H1 (cell line): ENCODE data around the gene GNG4. TPM values are rescaled to one million over a fixed set of nuclear protein-coding genes. Genes with fewer than 3 reads are reported as not detected.

Source experiments
- CBX8 ChIP-seq: fragments of 300-800, 300-1000 bp; sonication (generic); IDR thresholded peaks from 2 replicates; pipeline ENCODE4 v1.7.1; 2016; ENCODE audit warnings: low read depth, low read length, borderline replicate concordance
- CHD7 ChIP-seq: fragments of 300-600 bp; sonication (generic); IDR thresholded peaks from 2 replicates; pipeline ENCODE4 v1.7.1; 2012; ENCODE audit warnings: low read length, moderate library complexity, mild to moderate bottlenecking, inconsistent platforms; ENCODE audit not compliant: insufficient replicate concordance
- FOSL1 ChIP-seq: IDR thresholded peaks from 2 replicates; pipeline ENCODE4 v1.6.1; 2011; ENCODE audit warnings: mild to moderate bottlenecking, low read depth, low read length, moderate library complexity; ENCODE audit not compliant: insufficient read depth
- POLR2AphosphoS5 ChIP-seq: IDR thresholded peaks from 2 replicates; pipeline ENCODE4 v1.6.1; 2011; ENCODE audit warnings: low read depth, low read length
- polyA plus RNA-seq, 7 experiments: library from polyadenylated mRNA; depleted of rRNA in 3 of 7; stranded (reverse) in 5 of 7; unstranded in 2 of 7; fragments of >200 nt in 5 of 7; fragments of 200-250 nt in 2 of 7; gene quantifications; 1 replicate in 5 of 7; 2 replicates in 1 of 7; 4 replicates in 1 of 7; pipeline versions ENCODE4 v1.2.1 to v1.2.3, GENCODE V29; 2011 to 2013; ENCODE audit warnings: missing spikeins in 2 of 7, mixed read lengths in 2 of 7
- total RNA-seq: library from RNA; stranded (reverse); fragmentation: NEBNext Ultra II Directional; extraction: Animal tissue kit (Norgen Biotek cat#: 25700); gene quantifications from 2 replicates; pipeline ENCODE4 v1.2.1, GENCODE V29; 2021

GNG4 gene
- total and polyA plus RNA-seq, 2 of the 8 experiments (the other 6 are each of a cell fraction or from before 2014, with no cell fraction given), result 95.5 to 96.8 TPM

- TF ChIP-seq CHD7 (no peak), CBX8 (no peak), FOSL1 (no peak), POLR2AphosphoS5 (no peak)
Measured at GRCh38 chr1:235502601-235503402, 146.8 kb downstream of the GNG4 start (continued).
